Left cardiac atrium (tissue), 4 donors: ENCODE results near the gene GSTA1. TPM values are rescaled to one million over a fixed set of nuclear protein-coding genes. Genes with fewer than 3 reads are reported as not detected.
"Not testable (repeated sequence)": the region's sequence is repeated elsewhere in the genome, so short reads cannot be mapped to it uniquely, and the experiment has no call there.

Experiments
- ATAC-seq, 2 donors: fragments of 200-7000 bp; cut with Tn5 transposase; one replicate each; pipeline ENCODE4 v1.9.1; 2020; ENCODE audit warnings: mild to moderate bottlenecking in 2 of 2, moderate library complexity in 2 of 2
- DNase-seq: peaks from one replicate; pipeline ENCODE4 v3.0.0-alpha.2; 2020
- intact Hi-C, 2 donors: fragments of 100-400 bp; cut with DNase I; formaldehyde crosslinking; loops; one replicate each; pipeline versions ENCODE4 v1.14.1 to v1.15.1; 2022 to 2023
- total RNA-seq, 2 donors: library from RNA; stranded (reverse); fragmentation: NEBNext Ultra II Directional; extraction: Animal tissue kit (Norgen Biotek cat#: 25700); gene quantifications; one replicate each; pipeline ENCODE4 v1.2.1, GENCODE V29; 2021
- donor health status: DM: no; HTN: yes; CAD: no.
- donor health status: DM: no; HTN: yes; CAD: no; lungs with severe emphysema.
- donor health status: DM: yes; HTN: yes; CAD: no.
- donor health status: Dilated cardiomyopathy.

Gene GSTA1
- total RNA-seq, 2 donors from 2014 or later = not detected

- ATAC-seq = peak; percentile 65 to 78
- intact Hi-C loops = no loop called here
- no peak for DNase-seq
Measured at GRCh38 chr6:52815167-52816092, 11.8 kb upstream of the GSTA1 start.

GRCh38 chr6:52814545-52814944, 10.9 kb upstream of the GSTA1 start:
- ATAC-seq, DNase-seq, intact Hi-C loops: not testable (repeated sequence)

- intact Hi-C loops, DNase-seq: not testable (repeated sequence)
Measured at GRCh38 chr6:52809777-52810176, 6.2 kb upstream of the GSTA1 start.

GRCh38 chr6:52808660-52809059, 5.0 kb upstream of the GSTA1 start:
- intact Hi-C loops = no loop called here
- ATAC-seq = no peak
- DNase-seq = no peak

More at GRCh38 chr6:52809777-52810176, 6.2 kb upstream of the GSTA1 start:
- not testable (repeated sequence) for ATAC-seq

- no peak for ATAC-seq
- no peak for DNase-seq
- intact Hi-C loops = no loop called here
Measured at GRCh38 chr6:52802806-52803205, 810 bp downstream of the GSTA1 start.

GRCh38 chr6:52801188-52801841, 2.3 kb downstream of the GSTA1 start:
- no peak for ATAC-seq
- intact Hi-C loops = no loop called here
- DNase-seq = no peak

GRCh38 chr6:52799272-52799671, 4.3 kb downstream of the GSTA1 start:
- ATAC-seq, DNase-seq, intact Hi-C loops: not testable (repeated sequence)

- ATAC-seq, intact Hi-C loops, DNase-seq: not testable (repeated sequence)
Measured at GRCh38 chr6:52794366-52794765, 9.2 kb downstream of the GSTA1 start.

- ATAC-seq = no peak
- DNase-seq = no peak
- intact Hi-C loops = no loop called here
Measured at GRCh38 chr6:52790861-52791260, 12.8 kb downstream of the GSTA1 start.

- DNase-seq, intact Hi-C loops, ATAC-seq: not testable (repeated sequence)
Measured at GRCh38 chr6:52789658-52790057, 14.0 kb downstream of the GSTA1 start.

- no peak for DNase-seq
- ATAC-seq = peak in 1 of 2 donors; percentile 67
- intact Hi-C loops = no loop called here
Measured at GRCh38 chr6:52788478-52788877, 15.1 kb downstream of the GSTA1 start.

- intact Hi-C loops = no loop called here
- DNase-seq = no peak
- no peak for ATAC-seq
Measured at GRCh38 chr6:52787917-52788316, 15.7 kb downstream of the GSTA1 start.

GRCh38 chr6:52786249-52786956, 17.2 kb downstream of the GSTA1 start:
- DNase-seq (no peak), ATAC-seq (no peak)
- intact Hi-C loops = no loop called here

- DNase-seq, intact Hi-C loops, ATAC-seq: not testable (repeated sequence)
Measured at GRCh38 chr6:52782696-52783274, 20.8 kb downstream of the GSTA1 start.

GRCh38 chr6:52782209-52782608, 21.4 kb downstream of the GSTA1 start:
- not testable (repeated sequence) for ATAC-seq

GRCh38 chr6:52779237-52779636, 24.4 kb downstream of the GSTA1 start:
- DNase-seq (no peak), ATAC-seq (no peak)
- intact Hi-C loops = no loop called here

More at GRCh38 chr6:52782209-52782608, 21.4 kb downstream of the GSTA1 start:
- DNase-seq, intact Hi-C loops: not testable (repeated sequence)

- DNase-seq, intact Hi-C loops, ATAC-seq: not testable (repeated sequence)
Measured at GRCh38 chr6:52776711-52777351, 26.8 kb downstream of the GSTA1 start.

- intact Hi-C loops, ATAC-seq, DNase-seq: not testable (repeated sequence)
Measured at GRCh38 chr6:52769399-52769798, 34.2 kb downstream of the GSTA1 start.
